K562 (cell line): Measurements from ENCODE around the gene ZNF24. TPM values are rescaled to one million over a fixed set of nuclear protein-coding genes. Genes with fewer than 3 reads are reported as not detected.
A peak's percentile ranks its signal among the peaks of the same experiment; 100 is the strongest.

Source experiments
- ARHGAP35 ChIP-seq: fragments of 450-650 bp; IDR thresholded peaks from 2 replicates; pipeline ENCODE4 v1.6.1; 2018; ENCODE audit not compliant: partially characterized antibody
- BHLHE40 ChIP-seq: IDR thresholded peaks from 2 replicates; pipeline ENCODE4 v1.6.1; 2011; ENCODE audit warnings: low read length, improper control_type of control experiment
- CTCF ChIP-seq, 3 experiments: IDR thresholded peaks in 2 of 3; conservative IDR thresholded peaks in 1 of 3; 2 replicates each; pipeline ENCODE4 v1.5.1; 2011 to 2012; ENCODE audit warnings: low read length in 3 of 3, mild to moderate bottlenecking in 3 of 3, control low read depth in 2 of 3, improper control_type of control experiment in 1 of 3, inconsistent platforms in 1 of 3, low read depth in 1 of 3, mixed read lengths in 1 of 3, moderate library complexity in 1 of 3; ENCODE audit not compliant: insufficient read depth in 2 of 3
- HBP1 ChIP-seq: fragments of 450-650 bp; formaldehyde crosslinking; IDR thresholded peaks from 2 replicates; pipeline ENCODE4 v1.4.0; 2022; ENCODE audit warnings: missing genetic modification characterization
- HLTF ChIP-seq: fragments of 450-650 bp; IDR thresholded peaks from 2 replicates; pipeline ENCODE4 v1.6.1; 2016
- KLF13 ChIP-seq: fragments of 450-650 bp; IDR thresholded peaks from 2 replicates; pipeline ENCODE4 v1.6.1; 2016; ENCODE audit warnings: missing genetic modification characterization, low read depth, mild to moderate bottlenecking, missing compliant biosample characterization, moderate library complexity, borderline replicate concordance
- MAX ChIP-seq: sonication (generic); formaldehyde crosslinking; IDR thresholded peaks from 2 replicates; pipeline ENCODE4 v1.9.0; 2022; ENCODE audit warnings: mild to moderate bottlenecking, missing genetic modification reagents
- MCM2 ChIP-seq: fragments of 450-650 bp; IDR thresholded peaks from 2 replicates; pipeline ENCODE4 v1.6.1; 2017; ENCODE audit warnings: low read depth, mild to moderate bottlenecking
- PBX2 ChIP-seq, 2 experiments: IDR thresholded peaks in 1 of 2; conservative IDR thresholded peaks in 1 of 2; 2 replicates each; pipeline ENCODE4 v1.6.1; 2016; ENCODE audit warnings: low read depth in 2 of 2, mild to moderate bottlenecking in 1 of 2, missing compliant biosample characterization in 1 of 2, missing genetic modification characterization in 1 of 2, moderate library complexity in 1 of 2
- RAD21 ChIP-seq, 2 experiments: fragments of 250-450 bp in 1 of 2; fragments of 450-650 bp in 1 of 2; sonication (Bioruptor Pico) in 1 of 2; formaldehyde crosslinking in 1 of 2; IDR thresholded peaks in 1 of 2; conservative IDR thresholded peaks in 1 of 2; 2 replicates each; pipeline versions ENCODE4 v1.4.0 to v1.8.0; 2020 to 2022; ENCODE audit warnings: mild to moderate bottlenecking in 2 of 2, moderate library complexity in 1 of 2
- RB1 ChIP-seq: fragments of 450-650 bp; IDR thresholded peaks from 2 replicates; pipeline ENCODE4 v1.6.1; 2017; ENCODE audit warnings: low read depth, mild to moderate bottlenecking
- SETDB1 ChIP-seq: IDR thresholded peaks from one replicate; pipeline ENCODE4 v1.6.1; 2012; ENCODE audit warnings: low read length, control low read depth, inconsistent platforms
- TCF7L2 ChIP-seq: fragments of 150-350 bp; IDR thresholded peaks from 2 replicates; pipeline ENCODE4 v1.6.1; 2016; ENCODE audit warnings: low read depth, mild to moderate bottlenecking, low read length, moderate library complexity
- TEAD1 ChIP-seq, 2 experiments: fragments of 450-650 bp in 1 of 2; sonication (generic) in 1 of 2; formaldehyde crosslinking; IDR thresholded peaks; 2 replicates each; pipeline versions ENCODE4 v1.4.0 to v1.8.0; 2020 to 2022; ENCODE audit warnings: mild to moderate bottlenecking in 2 of 2, missing genetic modification reagents in 1 of 2
- USF1 ChIP-seq: sonication (generic); formaldehyde crosslinking; IDR thresholded peaks from 2 replicates; pipeline ENCODE4 v1.9.0; 2022; ENCODE audit warnings: mild to moderate bottlenecking, missing genetic modification reagents
- ZBTB9 ChIP-seq: fragments of 450-650 bp; formaldehyde crosslinking; IDR thresholded peaks from 2 replicates; pipeline ENCODE4 v1.4.0; 2020; ENCODE audit warnings: mild to moderate bottlenecking, moderate library complexity
- ZNF277 ChIP-seq: fragments of 250-450 bp; sonication (Bioruptor Pico); IDR thresholded peaks from 2 replicates; pipeline ENCODE4 v1.8.0; 2022; ENCODE audit warnings: inconsistent platforms, mild to moderate bottlenecking, moderate library complexity, borderline replicate concordance
- ZNF354B ChIP-seq: fragments of 250-450 bp; sonication (Bioruptor Pico); IDR thresholded peaks from 2 replicates; pipeline ENCODE4 v1.4.0; 2020
- polyA plus RNA-seq, 8 experiments: library from polyadenylated mRNA; depleted of rRNA in 4 of 8; stranded (reverse) in 5 of 8; unstranded in 3 of 8; fragments of >200 nt; fragmentation: Nextera tagmentation in 2 of 8; fragmentation: Illumina TruSeq in 1 of 8; extraction: Ambion mirVana in 2 of 8; extraction: Trizol in 1 of 8; gene quantifications; 2 replicates each; pipeline versions ENCODE4 v1.2.1 to v1.2.3, GENCODE V29; 2011 to 2014; ENCODE audit warnings: inconsistent platforms in 1 of 8, missing spikeins in 1 of 8
- total RNA-seq, 7 experiments: library from RNA; depleted of rRNA in 6 of 7; stranded (reverse); fragments of >200 nt in 6 of 7; fragmentation: Illumina TruSeq in 2 of 7; extraction: Trizol in 2 of 7; gene quantifications; 2 replicates each; pipeline versions ENCODE4 v1.2.1 to v1.2.3, GENCODE V29; 2011 to 2021; ENCODE audit warnings: low replicate concordance in 1 of 7

Gene ZNF24
- total and polyA plus RNA-seq, 9 of the 15 experiments (the other 6 are each of a cell fraction or from before 2014, with no cell fraction given), result 35.7 to 72.8 (median 54.1) TPM

GRCh38 chr18:35289293-35289692 lies 54.9 kb downstream of the ZNF24 start (continued):
- TF ChIP-seq USF1 (CRISPR knock-in tag), result no peak
- TF ChIP-seq MCM2, result no peak
- TF ChIP-seq ZNF277 (CRISPR knock-in tag), result no peak
- TF ChIP-seq ZBTB9 (CRISPR knock-in tag), result no peak
- TF ChIP-seq RB1, result no peak
- 0 out of 2 replicates have a peak, but pooled peaks have one; percentile 45 for TF ChIP-seq HBP1 (CRISPR knock-in tag)
- TF ChIP-seq BHLHE40, result no peak
- TF ChIP-seq TEAD1 (CRISPR knock-in tag; IDR thresholded peaks at IDR 0.05), result no peak
- TF ChIP-seq PBX2 (CRISPR knock-in tag; IDR thresholded peaks at IDR 0.05; ENCODE audit: low read depth), result no peak
- no peak for TF ChIP-seq PBX2 (tag; conservative IDR thresholded peaks at IDR 0.05; ENCODE audit: low read depth)
- no peak for TF ChIP-seq CTCF (IDR thresholded peaks at IDR 0.05 in 2 of 3, conservative IDR thresholded peaks at IDR 0.05 in 1 of 3; ENCODE audit: insufficient read depth in 2 of 3, low read depth in 1 of 3, low read length in 3 of 3)
- no peak for TF ChIP-seq RAD21 (CRISPR knock-in tag; conservative IDR thresholded peaks at IDR 0.05 in 1 of 2, IDR thresholded peaks at IDR 0.05 in 1 of 2)
- TF ChIP-seq TCF7L2, result no peak
- no peak for TF ChIP-seq HLTF
- TF ChIP-seq MAX (CRISPR knock-in tag), result no peak
- no peak for TF ChIP-seq ARHGAP35
- TF ChIP-seq SETDB1, result no peak
- no peak for TF ChIP-seq KLF13 (tag)
- no peak for TF ChIP-seq ZNF354B (CRISPR knock-in tag)
